NCI-H774 (cell line): ENCODE measurements around the gene DNM3.
"Not testable (repeated sequence)": the region's sequence is repeated elsewhere in the genome, so short reads cannot be mapped to it uniquely, and the experiment has no call there.

Experiments used
- DNase-seq: peaks from one replicate; lab custom pipeline; 2025; lab: John Stamatoyannopoulos, UW

DNM3 gene

DNA sequence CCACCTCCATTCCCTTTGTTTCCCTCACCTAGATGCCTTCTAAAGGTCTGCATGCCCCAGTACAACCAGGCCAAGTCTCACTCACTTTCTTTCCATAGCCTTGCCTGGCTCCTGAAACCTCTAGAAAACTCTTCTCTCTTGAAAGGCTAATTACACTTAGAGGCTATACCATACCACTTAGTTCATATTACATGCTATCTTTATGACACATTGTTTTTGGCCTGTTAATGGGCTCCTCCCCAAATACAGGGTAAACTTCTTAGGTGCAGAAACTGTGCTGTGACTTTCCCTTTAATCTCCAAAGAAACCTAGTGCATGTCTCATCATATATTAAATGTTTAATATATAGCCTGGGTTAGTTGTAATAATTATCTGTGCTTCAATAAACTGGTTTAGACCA is 522.6 kb downstream of the DNM3 start:
- DNase-seq, result no peak

DNA sequence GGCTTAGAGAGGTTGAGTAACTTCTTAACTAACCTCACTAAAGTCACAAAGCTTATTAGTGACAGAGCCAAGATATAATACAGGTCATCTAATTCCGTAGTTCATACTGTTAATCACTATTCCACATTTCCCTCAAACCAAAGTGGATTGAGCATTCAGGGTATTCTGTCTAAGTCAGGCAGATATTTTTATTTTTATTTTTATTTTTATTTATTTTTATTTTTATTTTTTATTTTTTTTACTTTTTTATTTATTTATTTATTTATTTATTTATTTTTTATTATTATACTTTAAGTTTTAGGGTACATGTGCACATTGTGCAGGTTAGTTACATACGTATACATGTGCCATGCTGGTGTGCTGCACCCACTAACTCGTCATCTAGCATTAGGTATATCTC is 530.3 kb downstream of the DNM3 start:
- DNase-seq, result not testable (repeated sequence)

DNA sequence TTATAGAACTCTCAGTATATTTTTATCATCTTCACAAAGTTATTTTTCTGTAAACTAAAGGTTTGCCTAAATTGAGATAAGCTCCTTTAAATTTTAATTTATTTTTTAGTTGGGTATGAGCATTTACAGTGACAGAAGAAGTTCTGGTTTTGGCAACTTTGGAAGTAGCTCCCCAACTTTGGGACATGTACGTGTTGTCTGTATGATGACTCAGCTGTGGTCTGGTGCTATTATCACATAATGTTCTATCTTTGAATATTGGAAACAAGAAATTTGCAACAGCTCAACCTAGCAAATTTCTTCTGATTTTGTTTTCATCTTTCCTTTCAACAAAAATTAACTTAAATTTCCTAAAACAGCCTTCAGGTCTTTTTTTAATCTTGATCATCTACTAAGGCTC is 532.6 kb downstream of the DNM3 start:
- no peak for DNase-seq

DNA sequence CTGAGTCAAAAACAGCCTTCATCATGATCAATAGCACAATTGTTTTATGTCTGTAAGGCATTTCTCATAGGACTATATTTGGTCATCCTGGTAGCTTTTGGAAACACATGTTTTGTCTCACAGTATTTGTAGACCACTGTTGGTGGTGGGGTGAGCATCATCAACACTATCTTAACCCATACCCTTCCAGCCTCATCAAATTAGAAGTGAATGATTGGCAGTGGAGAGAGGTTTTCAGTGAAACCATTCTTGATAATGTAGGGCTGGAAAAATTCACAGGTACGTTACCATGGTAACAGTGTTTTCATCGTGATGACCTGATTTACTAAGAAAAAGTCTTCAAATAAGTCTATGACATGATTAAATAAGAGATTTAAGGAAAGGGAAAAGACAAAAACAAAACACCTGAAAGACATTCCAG is 533.9 kb downstream of the DNM3 start:
- DNase-seq, result no peak

DNA sequence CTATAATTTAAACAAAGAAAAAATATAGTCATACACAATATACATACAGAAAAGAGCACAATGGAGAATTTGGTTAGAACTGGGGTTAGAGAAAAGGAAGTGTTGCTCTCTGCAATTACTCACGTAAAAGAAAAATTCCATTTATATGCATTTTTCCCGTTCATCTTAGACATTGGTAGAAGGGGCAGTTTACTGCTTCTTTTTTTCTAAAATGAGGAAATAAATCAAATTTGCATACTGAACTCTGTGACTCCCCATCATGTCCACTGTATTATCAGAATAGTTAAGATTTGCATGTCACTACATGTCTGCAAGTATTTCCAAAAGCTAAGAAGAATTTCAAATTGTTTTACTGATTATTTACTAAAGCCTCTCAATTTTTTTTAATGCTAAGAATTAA is 535.1 kb downstream of the DNM3 start:
- no peak for DNase-seq

DNA sequence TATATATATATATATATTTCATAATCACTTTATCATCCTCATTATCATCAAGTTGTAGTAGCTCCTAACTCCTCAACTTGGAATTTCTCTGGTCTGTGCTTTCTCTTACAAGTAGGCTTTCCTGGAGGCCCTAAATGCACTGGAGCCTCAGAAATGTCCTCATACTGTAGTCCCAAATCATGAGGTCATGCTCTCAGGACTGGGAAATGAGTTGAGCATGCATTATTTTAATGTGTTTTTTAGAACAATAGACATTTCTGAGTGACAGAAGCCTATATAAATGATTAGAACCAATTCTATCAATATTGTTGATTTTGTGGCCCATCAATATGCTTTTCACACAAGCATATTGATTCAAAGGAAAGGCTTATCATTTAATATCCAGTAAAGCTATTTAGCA is 536.3 kb downstream of the DNM3 start:
- DNase-seq, result no peak

DNA sequence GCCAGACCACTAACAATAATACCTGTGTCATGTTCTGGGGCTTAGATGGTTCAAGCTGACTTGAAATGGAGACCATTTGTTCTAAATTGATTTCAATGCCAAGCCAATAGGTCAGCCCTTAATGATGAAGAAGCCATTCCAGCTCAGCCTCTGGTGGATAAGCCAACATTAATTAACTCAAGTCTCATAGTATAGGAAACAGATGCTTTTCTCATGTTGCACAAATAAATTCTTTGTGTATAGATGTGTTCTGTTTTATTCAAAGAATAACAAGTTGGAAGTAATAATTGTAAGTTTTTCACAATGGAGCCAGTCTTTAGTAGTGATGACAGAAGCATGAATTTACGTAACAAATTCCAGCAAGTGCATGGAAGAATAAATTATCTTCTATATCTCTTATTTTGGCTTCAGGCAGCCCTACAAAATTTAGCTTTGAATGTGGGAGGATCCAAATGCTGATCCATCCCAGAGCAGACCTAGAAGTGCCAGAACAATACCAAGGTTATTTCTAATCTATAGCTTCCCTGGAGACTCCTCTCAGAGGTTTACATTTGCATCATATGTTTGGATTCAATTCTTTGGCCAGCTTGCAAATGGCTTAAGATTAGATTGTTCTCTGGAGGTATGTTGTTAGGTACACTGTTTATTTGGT is 536.9 kb downstream of the DNM3 start:
- no peak for DNase-seq

DNA sequence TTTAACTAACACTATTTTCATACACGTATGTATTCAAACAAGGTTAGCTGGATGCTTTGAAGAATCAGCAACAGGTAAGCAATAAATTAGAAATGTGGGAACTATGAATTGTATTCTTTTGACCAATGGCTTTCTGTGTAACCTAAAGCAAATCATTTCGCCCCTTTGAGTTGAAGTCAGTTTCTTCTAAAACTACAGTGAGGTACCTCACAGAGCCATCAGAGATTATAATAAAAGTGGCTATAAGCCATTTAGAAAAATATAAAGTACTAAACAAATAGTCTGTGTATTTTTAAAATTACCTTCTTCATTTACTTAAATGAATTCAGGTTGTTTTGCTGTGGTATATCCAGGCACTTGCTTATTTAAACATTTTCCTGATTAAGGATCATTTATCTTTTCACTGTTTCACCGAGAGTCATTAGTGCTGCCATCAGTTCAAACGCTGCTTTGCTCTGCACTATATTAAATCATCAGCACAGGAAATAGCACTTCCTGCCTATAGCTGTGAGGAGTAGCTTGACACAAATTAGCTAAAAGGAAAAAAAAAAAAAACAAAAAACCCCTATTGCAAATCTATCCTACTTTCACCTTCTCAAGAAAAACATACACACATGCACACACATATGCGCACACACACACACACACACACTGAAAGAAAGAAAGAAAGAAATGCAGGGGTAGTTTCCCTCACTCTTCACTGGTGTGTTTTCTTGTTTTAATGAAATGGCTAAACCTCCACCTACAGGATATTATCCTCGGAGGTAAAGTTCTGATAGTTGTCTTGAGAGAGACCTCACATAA is 539.3 kb downstream of the DNM3 start:
- no peak for DNase-seq

GRCh38 chr1:172381946-172382345 is 540.6 kb downstream of the DNM3 start:
- DNase-seq, result no peak

DNA sequence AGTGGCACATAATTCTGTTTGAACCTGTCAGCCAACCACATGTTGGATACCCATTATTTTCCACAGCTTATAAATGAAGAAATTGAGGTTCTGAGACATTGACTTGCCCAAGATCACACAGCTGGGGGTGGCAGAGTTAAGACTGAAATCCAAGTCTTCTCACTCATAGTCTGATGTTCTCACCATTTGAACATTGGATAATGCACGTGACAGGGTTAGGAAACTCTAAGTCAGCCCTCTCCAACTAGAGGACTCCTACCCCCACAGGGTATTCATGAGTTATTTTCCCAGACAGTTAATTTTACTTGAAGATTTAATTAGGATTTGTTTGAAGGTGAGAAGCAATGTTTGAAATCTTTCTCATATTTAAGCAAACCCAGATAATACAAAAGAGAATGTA is 541.1 kb downstream of the DNM3 start:
- no peak for DNase-seq

- no peak for DNase-seq
These were observed 541.7 kb downstream of the DNM3 start for GRCh38 chr1:172382990-172383389.

GRCh38 chr1:172383536-172383935 is 542.2 kb downstream of the DNM3 start:
- DNase-seq, result no peak

DNA sequence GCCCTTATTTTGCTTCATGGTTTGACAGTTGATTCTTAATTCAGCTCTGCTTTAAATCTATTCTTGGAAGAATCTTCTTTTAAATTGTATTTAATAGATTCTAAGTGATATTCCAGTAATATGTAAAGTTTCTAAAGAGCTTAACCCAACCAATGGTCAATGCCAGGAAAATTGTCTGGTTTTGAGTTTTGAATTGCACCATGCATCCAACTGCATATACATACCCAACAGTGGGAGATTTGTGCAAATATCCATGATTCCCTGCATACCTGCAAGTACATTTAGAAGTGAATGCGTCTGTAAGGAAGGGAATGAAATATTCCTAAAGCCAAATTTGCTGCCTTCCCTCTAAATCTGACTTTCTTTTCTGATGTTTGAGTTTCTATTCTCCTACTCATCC is 543.4 kb downstream of the DNM3 start:
- DNase-seq, result no peak

GRCh38 chr1:172386046-172386445 is 544.7 kb downstream of the DNM3 start:
- DNase-seq, result no peak

GRCh38 chr1:172388490-172388889 is 547.2 kb downstream of the DNM3 start:
- DNase-seq, result no peak

DNA sequence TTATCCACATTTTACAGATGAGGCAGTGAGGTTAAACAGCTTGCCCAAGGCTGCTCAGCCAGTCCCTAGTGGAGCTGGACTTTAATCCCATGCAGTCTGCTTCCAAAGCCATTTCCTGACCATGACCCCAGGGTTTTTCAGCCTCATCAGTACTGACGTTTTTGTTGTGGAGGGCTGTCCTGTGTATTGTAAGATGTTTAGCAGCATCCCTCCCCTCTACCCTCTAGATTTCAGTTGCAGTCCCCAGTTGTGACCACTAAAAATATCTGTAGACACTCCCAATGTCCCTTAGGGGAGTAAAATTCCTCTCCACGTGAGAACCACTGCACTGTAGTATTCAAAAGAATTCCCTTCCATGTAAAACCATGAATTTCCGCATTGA is 549.0 kb downstream of the DNM3 start:
- no peak for DNase-seq

DNA sequence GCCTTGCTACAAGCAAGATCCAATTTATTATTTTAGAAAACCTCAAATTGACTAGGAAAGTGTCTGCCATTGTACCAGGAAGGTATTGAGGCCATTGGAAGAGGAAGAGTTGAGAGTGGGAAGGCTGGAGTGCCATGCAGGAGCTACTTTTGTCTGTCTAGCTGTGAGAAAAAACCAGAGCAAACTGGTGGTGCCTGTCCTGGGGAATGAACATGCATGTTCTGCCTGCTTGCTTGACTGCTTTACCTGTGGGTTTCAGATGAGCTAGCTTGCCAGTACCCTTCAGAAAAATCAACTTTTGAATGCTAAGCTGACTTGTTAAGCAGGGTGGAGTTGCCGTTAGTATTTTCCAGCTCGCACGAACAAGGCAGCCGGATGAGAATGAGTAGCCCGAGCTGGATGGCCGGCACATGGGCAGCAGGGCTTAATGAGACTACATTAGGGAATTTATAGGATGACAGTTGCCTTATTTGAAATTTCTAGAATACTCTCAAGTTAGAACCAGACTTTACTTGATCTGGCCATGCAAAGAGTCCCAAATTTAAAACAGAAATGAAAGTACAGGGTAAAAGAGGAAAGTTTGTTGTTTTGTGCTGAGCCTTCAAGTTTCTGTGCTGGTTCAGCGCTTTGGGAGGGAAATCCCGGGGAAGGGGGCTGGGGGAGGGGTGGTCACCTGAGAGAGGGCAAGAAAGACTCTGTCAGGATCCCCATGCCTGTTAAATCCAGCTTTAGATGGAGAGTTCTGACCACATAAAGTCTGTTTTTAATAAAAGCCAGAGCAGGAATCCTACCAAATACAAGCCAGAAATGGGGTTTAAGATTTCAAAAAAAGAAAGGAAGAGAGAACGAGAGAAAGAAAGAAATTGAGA is 549.6 kb downstream of the DNM3 start:
- no peak for DNase-seq

DNA sequence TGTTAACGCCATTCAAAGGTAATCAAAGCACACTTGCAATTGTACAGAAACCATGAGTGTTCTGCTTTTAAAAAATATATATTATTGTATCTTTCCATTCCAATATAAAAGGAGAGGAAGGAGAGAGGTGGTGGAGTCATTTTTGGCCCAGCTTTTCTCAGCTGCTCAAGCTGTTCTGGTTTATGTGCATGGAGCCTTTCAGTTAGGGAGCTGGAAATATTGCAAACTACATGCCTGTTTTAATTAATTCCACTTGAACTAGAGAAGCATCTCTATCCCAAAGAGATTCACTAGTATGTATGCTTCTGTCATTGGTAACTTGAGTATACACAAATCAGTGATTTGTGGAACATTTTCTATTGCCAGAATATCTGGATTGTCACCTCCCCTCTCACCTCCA is 550.7 kb downstream of the DNM3 start:
- no peak for DNase-seq

DNA sequence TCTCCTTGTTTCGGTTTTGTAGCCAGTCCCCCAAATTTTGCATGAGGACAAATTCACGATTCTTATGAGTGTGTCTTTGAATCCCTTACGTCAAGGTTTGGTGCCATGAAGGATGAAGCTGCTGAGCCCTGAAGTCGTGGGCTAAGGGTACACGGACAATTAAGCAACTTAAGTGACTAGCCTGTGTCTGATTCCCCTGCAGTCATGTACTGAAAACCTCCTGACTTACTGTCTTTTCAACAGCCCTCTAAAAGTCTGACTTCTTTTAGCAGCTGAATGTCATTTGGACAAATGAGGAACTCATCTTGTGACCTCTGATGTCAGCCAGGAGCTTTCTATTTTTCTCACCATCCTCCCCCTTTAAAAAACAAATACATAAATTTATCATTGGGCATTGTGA is 552.1 kb downstream of the DNM3 start:
- DNase-seq, result no peak

DNA sequence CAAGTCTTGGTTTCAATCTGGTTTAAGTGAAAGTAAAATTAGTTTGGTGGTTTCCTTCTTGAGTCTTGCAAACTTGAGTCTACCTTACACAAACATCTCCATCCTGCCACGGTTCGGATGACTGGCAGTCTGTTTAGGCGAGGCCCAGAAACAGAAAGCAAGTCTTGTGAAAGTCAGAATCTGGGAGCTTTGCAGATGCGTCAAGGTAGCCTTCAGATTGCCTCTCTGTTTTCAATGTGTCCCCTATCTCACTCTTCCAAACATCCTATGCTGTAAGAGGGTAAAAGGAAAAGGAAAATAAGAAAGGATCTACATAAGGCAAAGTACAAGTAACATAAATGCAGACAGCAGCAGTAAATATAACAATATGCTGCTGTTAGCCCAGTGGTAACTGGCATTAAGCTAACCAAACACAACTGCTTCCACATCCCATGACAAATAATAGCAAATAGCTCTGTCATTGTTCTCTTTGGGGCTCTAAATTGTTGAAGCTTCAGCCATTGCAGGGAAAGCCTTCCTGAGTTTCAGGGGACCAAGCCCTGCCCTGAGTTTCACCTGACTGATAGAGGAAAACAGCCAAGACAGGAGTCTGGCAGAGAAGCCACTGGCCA is 552.9 kb downstream of the DNM3 start:
- no peak for DNase-seq

GRCh38 chr1:172394811-172395210 is 553.5 kb downstream of the DNM3 start:
- DNase-seq, result no peak

GRCh38 chr1:172395576-172395975 is 554.3 kb downstream of the DNM3 start:
- DNase-seq, result no peak
